ENCODE measurements around the gene COL16A1. TPM values are rescaled to one million over a fixed set of nuclear protein-coding genes. Genes with fewer than 3 reads are reported as not detected.

Gene COL16A1
- total and polyA plus RNA-seq, 2 of the 13 experiments (the other 11 are each of a cell fraction or from before 2014, with no cell fraction given): 4.3 to 12.2 TPM

- TF ChIP-seq, protein P1, sequence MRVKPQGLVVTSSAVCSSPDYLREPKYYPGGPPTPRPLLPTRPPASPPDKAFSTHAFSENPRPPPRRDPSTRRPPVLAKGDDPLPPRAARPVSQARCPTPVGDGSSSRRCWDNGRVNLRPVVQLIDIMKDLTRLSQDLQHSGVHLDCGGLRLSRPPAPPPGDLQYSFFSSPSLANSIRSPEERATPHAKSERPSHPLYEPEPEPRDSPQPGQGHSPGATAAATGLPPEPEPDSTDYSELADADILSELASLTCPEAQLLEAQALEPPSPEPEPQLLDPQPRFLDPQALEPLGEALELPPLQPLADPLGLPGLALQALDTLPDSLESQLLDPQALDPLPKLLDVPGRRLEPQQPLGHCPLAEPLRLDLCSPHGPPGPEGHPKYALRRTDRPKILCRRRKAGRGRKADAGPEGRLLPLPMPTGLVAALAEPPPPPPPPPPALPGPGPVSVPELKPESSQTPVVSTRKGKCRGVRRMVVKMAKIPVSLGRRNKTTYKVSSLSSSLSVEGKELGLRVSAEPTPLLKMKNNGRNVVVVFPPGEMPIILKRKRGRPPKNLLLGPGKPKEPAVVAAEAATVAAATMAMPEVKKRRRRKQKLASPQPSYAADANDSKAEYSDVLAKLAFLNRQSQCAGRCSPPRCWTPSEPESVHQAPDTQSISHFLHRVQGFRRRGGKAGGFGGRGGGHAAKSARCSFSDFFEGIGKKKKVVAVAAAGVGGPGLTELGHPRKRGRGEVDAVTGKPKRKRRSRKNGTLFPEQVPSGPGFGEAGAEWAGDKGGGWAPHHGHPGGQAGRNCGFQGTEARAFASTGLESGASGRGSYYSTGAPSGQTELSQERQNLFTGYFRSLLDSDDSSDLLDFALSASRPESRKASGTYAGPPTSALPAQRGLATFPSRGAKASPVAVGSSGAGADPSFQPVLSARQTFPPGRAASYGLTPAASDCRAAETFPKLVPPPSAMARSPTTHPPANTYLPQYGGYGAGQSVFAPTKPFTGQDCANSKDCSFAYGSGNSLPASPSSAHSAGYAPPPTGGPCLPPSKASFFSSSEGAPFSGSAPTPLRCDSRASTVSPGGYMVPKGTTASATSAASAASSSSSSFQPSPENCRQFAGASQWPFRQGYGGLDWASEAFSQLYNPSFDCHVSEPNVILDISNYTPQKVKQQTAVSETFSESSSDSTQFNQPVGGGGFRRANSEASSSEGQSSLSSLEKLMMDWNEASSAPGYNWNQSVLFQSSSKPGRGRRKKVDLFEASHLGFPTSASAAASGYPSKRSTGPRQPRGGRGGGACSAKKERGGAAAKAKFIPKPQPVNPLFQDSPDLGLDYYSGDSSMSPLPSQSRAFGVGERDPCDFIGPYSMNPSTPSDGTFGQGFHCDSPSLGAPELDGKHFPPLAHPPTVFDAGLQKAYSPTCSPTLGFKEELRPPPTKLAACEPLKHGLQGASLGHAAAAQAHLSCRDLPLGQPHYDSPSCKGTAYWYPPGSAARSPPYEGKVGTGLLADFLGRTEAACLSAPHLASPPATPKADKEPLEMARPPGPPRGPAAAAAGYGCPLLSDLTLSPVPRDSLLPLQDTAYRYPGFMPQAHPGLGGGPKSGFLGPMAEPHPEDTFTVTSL (CRISPR knock-in tag; IDR thresholded peaks at IDR 0.05; ENCODE audit: borderline replicate concordance): no peak
- TF ChIP-seq ZNF7 (CRISPR knock-in tag; IDR thresholded peaks at IDR 0.05) (no peak), SP2 (CRISPR knock-in tag; IDR thresholded peaks at IDR 0.05) (peak; percentile 98), ZNF788 (CRISPR knock-in tag; IDR thresholded peaks at IDR 0.05; ENCODE audit: borderline replicate concordance) (peak; percentile 61; the same call in 1 of the 2 replicates), ZFYVE20 (CRISPR knock-in tag; IDR thresholded peaks at IDR 0.05; ENCODE audit: borderline replicate concordance, low read depth) (no peak), PLRG1 (conservative IDR thresholded peaks at IDR 0.05) (no peak)
- TF ChIP-seq, protein P2, sequence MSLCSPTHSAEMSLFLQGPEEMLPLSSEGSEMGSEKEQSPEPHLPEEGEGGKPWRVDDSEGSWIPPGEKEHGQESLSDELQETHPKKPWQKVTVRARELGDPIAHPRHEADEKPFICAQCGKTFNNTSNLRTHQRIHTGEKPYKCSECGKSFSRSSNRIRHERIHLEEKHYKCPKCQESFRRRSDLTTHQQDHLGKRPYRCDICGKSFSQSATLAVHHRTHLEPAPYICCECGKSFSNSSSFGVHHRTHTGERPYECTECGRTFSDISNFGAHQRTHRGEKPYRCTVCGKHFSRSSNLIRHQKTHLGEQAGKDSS (CRISPR knock-in tag; IDR thresholded peaks at IDR 0.05; ENCODE audit: borderline replicate concordance, low read depth): no peak
Measured at GRCh38 chr1:31644560-31645273, 59.1 kb downstream of the COL16A1 start, which contains the start of gene PEF1 (continued).
